Measurements from ENCODE around the gene PER2.

DNA sequence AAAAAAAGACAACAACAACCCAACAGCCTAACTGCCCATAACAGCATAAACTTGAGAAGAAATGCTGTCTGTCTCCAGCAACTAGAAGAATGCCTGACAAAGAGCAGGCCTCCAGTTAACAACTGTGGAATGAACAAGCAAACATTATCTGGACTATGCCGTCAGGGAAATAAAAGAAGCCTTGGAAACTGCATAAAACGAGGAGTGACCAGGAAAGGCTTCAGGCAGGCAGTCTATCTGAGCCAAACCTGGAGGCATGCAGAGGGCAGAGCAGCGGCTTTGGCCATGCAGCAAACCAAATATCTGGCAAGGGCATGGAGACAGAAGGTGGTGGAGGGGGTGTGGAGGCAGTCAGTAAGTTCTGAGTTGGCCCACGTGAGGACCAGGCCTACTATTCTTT lies 59.7 kb downstream of the PER2 start:
- TF ChIP-seq EZH2 (IDR thresholded peaks at IDR 0.05; ENCODE audit: insufficient read depth, poor library complexity, severe bottlenecking) (no peak), EZH2phosphoT487 (IDR thresholded peaks at IDR 0.05; ENCODE audit: insufficient read depth, low read depth) (no peak)

All from GM23248 (cell line).